Measurements from ENCODE around the gene ERAP2.
"Not testable (repeated sequence)": the region's sequence is repeated elsewhere in the genome, so short reads cannot be mapped to it uniquely, and the experiment has no call there.

The ERAP2 gene

DNA sequence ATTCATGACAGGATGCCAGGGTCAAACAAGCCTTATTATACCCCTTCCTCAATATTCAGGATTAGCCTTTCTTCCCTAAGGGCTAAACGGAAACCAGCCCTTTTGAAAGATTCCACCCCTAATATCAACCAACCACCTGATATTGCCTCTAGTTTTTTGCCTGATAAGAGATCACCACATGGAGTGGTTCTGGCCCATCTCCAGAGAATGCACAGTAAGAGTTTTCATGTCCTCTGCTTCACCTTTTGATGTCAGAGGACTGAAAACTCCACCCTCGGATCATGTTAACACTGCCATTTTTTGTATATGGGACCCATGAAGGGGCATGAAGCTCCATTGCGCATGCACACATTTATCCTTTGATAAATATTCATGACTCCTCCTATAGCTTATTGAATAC is 53.8 kb downstream of the ERAP2 start:
- Histone ChIP-seq H3K27ac (ENCODE audit: low read depth in 2 of 2, low read length in 2 of 2) (no peak overlapping the region), H3K9me3 (ENCODE audit: control insufficient read depth in 2 of 2, low read length in 2 of 2) (no peaks in the 10 kb centered on the region), H3K27me3 (ENCODE audit: control insufficient read depth in 2 of 2, insufficient read depth in 2 of 2, low read length in 2 of 2) (no peaks in the 10 kb centered on the region), H3K9ac (ENCODE audit: low read depth in 1 of 2, low read length in 2 of 2) (no peak overlapping the region), H3K36me3 (ENCODE audit: control insufficient read depth in 2 of 2, insufficient read depth in 2 of 2, low read length in 2 of 2) (no peaks in the 10 kb centered on the region), H3K4me3 (ENCODE audit: low read length in 2 of 2) (no peak overlapping the region), H3K4me1 (ENCODE audit: control insufficient read depth in 2 of 2, insufficient read depth in 2 of 2, low read length in 2 of 2) (peaks cover 12% of the 10 kb centered on the region in 2 donors)

DNA sequence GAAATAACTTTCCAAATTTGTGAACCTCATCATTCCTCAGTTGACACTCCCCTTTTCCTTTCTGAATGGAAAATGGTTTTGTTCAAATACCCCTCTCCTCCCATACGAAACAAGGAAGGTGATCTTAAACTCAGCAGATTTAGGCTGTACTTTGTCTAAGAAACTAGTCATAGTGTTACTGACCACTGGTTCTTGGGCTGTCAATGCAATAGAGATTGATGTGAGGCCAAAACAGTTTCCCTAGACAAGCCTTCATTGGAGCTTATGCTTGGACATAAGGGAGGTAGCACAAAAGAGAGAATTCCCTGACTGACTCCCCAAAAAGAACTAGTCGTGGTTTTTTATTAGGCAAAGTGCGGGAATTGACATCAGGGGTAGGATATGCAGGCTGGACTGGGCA is 54.3 kb downstream of the ERAP2 start:
- Histone ChIP-seq H3K9me3 (ENCODE audit: control insufficient read depth in 2 of 2, low read length in 2 of 2) (no peaks in the 10 kb centered on the region), H3K27me3 (ENCODE audit: control insufficient read depth in 2 of 2, insufficient read depth in 2 of 2, low read length in 2 of 2) (no peaks in the 10 kb centered on the region), H3K27ac (ENCODE audit: low read depth in 2 of 2, low read length in 2 of 2) (no peak overlapping the region), H3K4me1 (ENCODE audit: control insufficient read depth in 2 of 2, insufficient read depth in 2 of 2, low read length in 2 of 2) (peaks cover 12% of the 10 kb centered on the region in 2 donors), H3K4me3 (ENCODE audit: low read length in 2 of 2) (no peak overlapping the region), H3K36me3 (ENCODE audit: control insufficient read depth in 2 of 2, insufficient read depth in 2 of 2, low read length in 2 of 2) (no peaks in the 10 kb centered on the region), H3K9ac (ENCODE audit: low read depth in 1 of 2, low read length in 2 of 2) (no peak overlapping the region)

DNA sequence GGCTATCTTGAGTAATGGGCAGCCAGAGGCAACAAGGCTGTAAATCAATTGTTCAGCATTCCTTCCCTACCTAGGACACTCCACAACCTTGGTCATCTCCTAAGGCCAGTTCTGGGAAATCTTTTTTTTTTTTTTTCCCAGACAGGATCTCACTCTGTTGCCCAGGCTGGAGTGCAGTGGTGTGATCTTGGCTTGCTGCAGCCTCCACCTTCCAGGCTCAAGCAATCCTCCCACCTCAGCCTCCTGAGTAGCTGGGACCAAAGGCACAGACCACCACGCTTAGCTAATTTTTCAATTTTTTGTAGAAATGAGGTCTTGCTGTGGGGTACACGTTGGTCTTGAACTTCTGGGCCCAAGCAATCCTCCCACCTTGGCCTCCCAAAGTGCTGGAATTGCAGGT is 54.7 kb downstream of the ERAP2 start:
- H3K36me3 ChIP-seq (ENCODE audit: control insufficient read depth in 2 of 2, insufficient read depth in 2 of 2, low read length in 2 of 2); H3K9me3 ChIP-seq (ENCODE audit: control insufficient read depth in 2 of 2, low read length in 2 of 2); H3K4me3 ChIP-seq (ENCODE audit: low read length in 2 of 2); H3K9ac ChIP-seq (ENCODE audit: low read depth in 1 of 2, low read length in 2 of 2); H3K27me3 ChIP-seq (ENCODE audit: control insufficient read depth in 2 of 2, insufficient read depth in 2 of 2, low read length in 2 of 2); H3K27ac ChIP-seq (ENCODE audit: low read depth in 2 of 2, low read length in 2 of 2): not testable (repeated sequence)
- H3K4me1 ChIP-seq (ENCODE audit: control insufficient read depth in 2 of 2, insufficient read depth in 2 of 2, low read length in 2 of 2), result peaks cover 12% of the 10 kb centered on the region in 2 donors

DNA sequence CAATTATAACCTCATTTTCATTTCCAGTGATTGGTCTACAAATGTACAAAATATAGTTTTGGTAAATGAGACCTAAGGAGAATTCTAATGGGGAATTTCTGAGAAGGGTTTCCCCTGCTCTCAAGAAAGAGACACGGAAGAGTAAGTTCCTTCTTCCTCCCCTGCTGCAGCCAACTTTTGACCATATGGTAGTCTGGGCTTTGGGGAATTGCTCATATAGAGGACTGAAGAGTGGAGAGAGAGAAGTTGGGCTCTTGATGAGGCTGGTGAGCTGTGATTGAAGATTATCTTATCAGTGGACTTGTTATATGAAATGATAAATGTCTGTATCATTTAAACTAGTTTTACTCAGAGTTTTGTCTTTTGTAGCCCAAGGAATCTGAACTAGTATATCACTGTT is 55.3 kb downstream of the ERAP2 start:
- Histone ChIP-seq H3K27ac (ENCODE audit: low read depth in 2 of 2, low read length in 2 of 2) (no peak overlapping the region), H3K9ac (ENCODE audit: low read depth in 1 of 2, low read length in 2 of 2) (no peak overlapping the region), H3K4me3 (ENCODE audit: low read length in 2 of 2) (no peak overlapping the region)

DNA sequence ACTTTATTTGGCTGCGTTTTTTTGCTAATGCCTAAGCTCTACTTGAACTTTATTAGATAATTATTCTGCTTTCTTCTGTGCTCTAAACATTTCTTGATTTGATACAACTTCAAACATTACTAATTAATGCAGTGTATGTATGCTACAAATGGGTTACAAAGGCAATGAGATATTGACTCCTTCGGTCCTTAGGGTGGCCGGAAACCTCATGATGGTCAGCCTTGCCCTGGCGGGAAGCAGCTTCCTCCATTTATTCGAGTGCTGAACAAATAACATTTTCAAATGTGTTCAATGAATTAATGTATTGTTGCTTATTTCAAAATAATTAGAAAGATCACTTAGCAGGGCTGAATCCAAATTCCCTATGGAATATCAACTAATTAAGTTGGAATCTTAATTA is 55.7 kb downstream of the ERAP2 start:
- Histone ChIP-seq H3K27me3 (ENCODE audit: control insufficient read depth in 2 of 2, insufficient read depth in 2 of 2, low read length in 2 of 2) (no peaks in the 10 kb centered on the region), H3K27ac (ENCODE audit: low read depth in 2 of 2, low read length in 2 of 2) (no peak overlapping the region), H3K4me3 (ENCODE audit: low read length in 2 of 2) (no peak overlapping the region), H3K4me1 (ENCODE audit: control insufficient read depth in 2 of 2, insufficient read depth in 2 of 2, low read length in 2 of 2) (peaks cover 12 to 16% of the 10 kb centered on the region in 2 donors), H3K36me3 (ENCODE audit: control insufficient read depth in 2 of 2, insufficient read depth in 2 of 2, low read length in 2 of 2) (no peaks in the 10 kb centered on the region), H3K9ac (ENCODE audit: low read depth in 1 of 2, low read length in 2 of 2) (no peak overlapping the region), H3K9me3 (ENCODE audit: control insufficient read depth in 2 of 2, low read length in 2 of 2) (no peaks in the 10 kb centered on the region)

More for the DNA sequence above, 55.3 kb downstream of the ERAP2 start:
- Histone ChIP-seq H3K36me3 (ENCODE audit: control insufficient read depth in 2 of 2, insufficient read depth in 2 of 2, low read length in 2 of 2) (no peaks in the 10 kb centered on the region), H3K9me3 (ENCODE audit: control insufficient read depth in 2 of 2, low read length in 2 of 2) (no peaks in the 10 kb centered on the region), H3K27me3 (ENCODE audit: control insufficient read depth in 2 of 2, insufficient read depth in 2 of 2, low read length in 2 of 2) (no peaks in the 10 kb centered on the region), H3K4me1 (ENCODE audit: control insufficient read depth in 2 of 2, insufficient read depth in 2 of 2, low read length in 2 of 2) (peaks cover 12% of the 10 kb centered on the region in 2 donors)

DNA sequence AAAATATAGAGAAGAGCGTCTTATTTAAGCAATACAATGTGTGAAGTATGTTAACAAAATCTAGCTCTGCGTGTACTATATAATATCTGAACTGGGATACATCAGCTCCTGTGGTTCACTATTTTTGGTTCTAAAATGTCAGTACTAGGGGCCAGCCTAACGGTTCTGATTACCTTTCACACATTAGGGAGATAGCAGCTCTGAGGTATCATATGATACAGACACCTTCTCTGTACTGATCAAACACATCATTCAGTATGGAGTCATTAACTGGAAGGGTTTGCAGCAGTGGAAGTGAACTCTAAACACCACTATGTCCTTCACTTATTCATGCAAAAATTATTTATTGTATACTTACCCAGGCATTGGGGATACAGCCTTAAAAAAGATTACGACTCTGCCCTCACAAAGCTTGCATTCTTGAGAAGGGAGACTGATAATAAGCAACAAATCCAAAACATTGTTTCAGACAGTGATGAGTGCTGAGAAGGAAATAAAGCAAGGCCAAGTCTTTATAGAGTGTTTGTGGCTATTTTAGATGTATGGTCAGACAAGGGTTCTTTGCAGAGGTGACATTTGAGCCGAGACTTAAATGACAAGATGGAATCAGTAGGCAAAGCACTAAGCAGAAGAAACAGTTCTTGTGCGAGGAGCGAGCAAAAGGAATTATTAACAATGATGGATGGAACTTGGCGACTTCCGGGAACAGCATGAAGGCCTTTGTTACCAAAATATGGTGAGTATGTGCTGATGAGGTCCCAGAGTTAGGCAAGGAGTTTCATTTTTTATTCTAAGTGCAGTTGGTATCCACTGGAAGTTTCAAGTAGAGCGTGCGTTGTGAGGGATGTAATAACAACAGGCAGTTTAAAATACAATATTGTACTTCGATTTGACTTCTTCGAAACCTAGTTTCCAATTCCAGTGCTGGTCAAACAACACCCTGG is 57.7 kb downstream of the ERAP2 start:
- H3K4me1 ChIP-seq (ENCODE audit: control insufficient read depth in 2 of 2, insufficient read depth in 2 of 2, low read length in 2 of 2), result peaks cover 16 to 28% of the 10 kb centered on the region in 2 donors
- H3K27ac ChIP-seq (ENCODE audit: low read depth in 2 of 2, low read length in 2 of 2), result peak overlapping the region; percentile 98
- peak overlapping the region; percentile 91 to 92 for H3K4me3 ChIP-seq (ENCODE audit: low read length in 2 of 2)
- H3K9ac ChIP-seq (ENCODE audit: low read depth in 1 of 2, low read length in 2 of 2), result peak overlapping the region; percentile 87 to 88
- no peaks in the 10 kb centered on the region for H3K36me3 ChIP-seq (ENCODE audit: control insufficient read depth in 2 of 2, insufficient read depth in 2 of 2, low read length in 2 of 2)
- H3K9me3 ChIP-seq (ENCODE audit: control insufficient read depth in 2 of 2, low read length in 2 of 2), result no peaks in the 10 kb centered on the region
- no peaks in the 10 kb centered on the region for H3K27me3 ChIP-seq (ENCODE audit: control insufficient read depth in 2 of 2, insufficient read depth in 2 of 2, low read length in 2 of 2)

DNA sequence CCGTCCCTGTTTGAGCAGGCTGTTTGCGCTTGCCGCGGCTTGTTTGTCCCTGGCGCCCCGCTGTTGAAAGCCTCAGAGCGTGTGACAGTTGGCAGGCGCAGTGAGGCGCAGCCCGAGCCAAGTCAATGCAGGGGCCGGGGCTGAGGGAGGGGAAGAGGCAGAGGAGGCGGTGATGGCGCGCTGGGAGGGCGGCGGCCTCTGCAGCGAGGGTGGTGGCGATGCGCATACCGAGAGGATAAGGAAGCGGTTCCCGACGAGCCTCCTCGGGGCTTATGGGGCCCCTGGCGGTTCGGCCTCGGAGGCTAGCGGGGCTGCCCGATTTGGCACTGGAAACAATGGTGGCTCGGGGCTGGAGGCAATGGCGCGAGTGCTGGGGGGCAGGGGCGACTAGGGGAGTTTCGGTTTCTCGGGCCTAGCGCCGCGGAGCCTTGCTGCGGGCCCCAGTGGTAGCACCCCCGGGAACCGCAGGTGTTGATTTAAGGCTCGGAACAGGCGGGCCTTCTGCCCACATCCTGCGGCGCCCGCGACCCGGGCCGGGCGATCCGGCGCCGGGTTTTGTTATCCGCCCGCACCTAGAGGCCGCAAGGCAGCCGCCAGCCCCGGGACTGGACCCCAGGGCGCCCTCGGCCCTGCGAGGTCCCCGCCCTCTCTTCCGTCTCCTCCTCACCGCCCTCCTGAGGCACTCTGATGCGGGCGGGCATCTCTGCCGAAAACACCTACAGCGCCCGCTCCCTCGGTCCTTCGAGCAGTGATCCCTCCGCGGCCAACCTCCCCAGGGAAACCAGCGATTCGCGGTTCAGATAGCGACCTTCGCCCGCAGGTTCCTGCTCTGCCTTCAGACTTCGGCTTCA is 58.6 kb downstream of the ERAP2 start:
- H3K9ac ChIP-seq (ENCODE audit: low read depth in 1 of 2, low read length in 2 of 2), result peak overlapping the region; percentile 87 to 88
- no peaks in the 10 kb centered on the region for H3K9me3 ChIP-seq (ENCODE audit: control insufficient read depth in 2 of 2, low read length in 2 of 2)
- peak overlapping the region; percentile 98 for H3K27ac ChIP-seq (ENCODE audit: low read depth in 2 of 2, low read length in 2 of 2)
- H3K4me1 ChIP-seq (ENCODE audit: control insufficient read depth in 2 of 2, insufficient read depth in 2 of 2, low read length in 2 of 2), result peaks cover 16 to 28% of the 10 kb centered on the region in 2 donors
- H3K36me3 ChIP-seq (ENCODE audit: control insufficient read depth in 2 of 2, insufficient read depth in 2 of 2, low read length in 2 of 2), result no peaks in the 10 kb centered on the region
- no peaks in the 10 kb centered on the region for H3K27me3 ChIP-seq (ENCODE audit: control insufficient read depth in 2 of 2, insufficient read depth in 2 of 2, low read length in 2 of 2)
- peak overlapping the region; percentile 91 to 92 for H3K4me3 ChIP-seq (ENCODE audit: low read length in 2 of 2)

DNA sequence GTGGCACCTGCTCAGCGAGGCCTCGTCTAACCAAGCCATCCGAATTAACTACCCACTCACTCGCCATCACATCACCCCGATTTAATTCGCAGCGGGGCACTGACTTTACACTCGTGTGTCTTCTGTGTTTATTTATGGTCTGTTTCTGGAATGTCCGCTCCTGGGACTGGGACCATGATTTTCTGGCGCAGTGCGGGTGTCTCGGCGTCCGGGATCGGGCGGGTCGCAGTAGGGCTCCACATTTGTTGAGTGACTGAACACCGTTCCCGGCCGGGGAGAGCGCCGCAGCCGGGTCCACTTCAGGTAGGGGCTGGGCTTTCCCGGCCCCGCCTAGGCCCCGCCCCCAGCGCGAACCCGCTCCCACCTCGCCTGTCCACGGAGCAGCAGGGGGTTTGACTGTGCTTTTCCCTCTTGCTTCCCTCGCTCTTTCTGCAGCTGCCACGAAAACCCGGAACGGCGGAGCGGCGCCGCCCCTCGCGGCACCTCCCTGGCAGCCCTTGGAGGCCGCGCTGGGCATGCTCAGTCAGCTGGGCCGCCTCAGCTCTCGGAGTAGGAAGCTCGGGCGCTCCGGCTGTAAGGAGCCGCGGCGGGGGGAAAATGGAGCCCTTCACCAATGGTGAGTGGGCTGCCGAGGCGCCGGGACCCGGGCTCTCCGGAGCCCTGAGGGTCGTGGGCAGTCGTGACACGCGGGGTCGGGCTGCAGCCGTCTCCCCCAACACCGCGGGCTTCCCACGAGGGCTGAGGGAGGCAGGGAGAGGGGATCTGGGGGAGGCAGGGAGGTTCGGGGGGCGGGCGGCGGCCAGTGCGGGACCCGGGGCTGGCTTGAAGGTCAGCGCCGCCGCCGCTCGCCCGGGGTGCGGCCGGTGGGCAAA is 59.5 kb downstream of the ERAP2 start, which contains the start of gene LNPEP:
LNPEP (plus strand) TSS at position 522 of the 872 bp plus-strand sequence; CDS start at position 598, 76 bp downstream.
- Histone ChIP-seq H3K4me3 (ENCODE audit: low read length in 2 of 2) (peak within 1 kb of the TSS; percentile 91 to 92), H3K36me3 (ENCODE audit: control insufficient read depth in 2 of 2, insufficient read depth in 2 of 2, low read length in 2 of 2) (no peaks in the 10 kb centered on the region), H3K4me1 (ENCODE audit: control insufficient read depth in 2 of 2, insufficient read depth in 2 of 2, low read length in 2 of 2) (peaks cover 16 to 28% of the 10 kb centered on the region in 2 donors), H3K27me3 (ENCODE audit: control insufficient read depth in 2 of 2, insufficient read depth in 2 of 2, low read length in 2 of 2) (no peaks in the 10 kb centered on the region), H3K9ac (ENCODE audit: low read depth in 1 of 2, low read length in 2 of 2) (peak within 1 kb of the TSS; percentile 87 to 88), H3K27ac (ENCODE audit: low read depth in 2 of 2, low read length in 2 of 2) (peak within 1 kb of the TSS; percentile 98), H3K9me3 (ENCODE audit: control insufficient read depth in 2 of 2, low read length in 2 of 2) (no peaks in the 10 kb centered on the region)

DNA sequence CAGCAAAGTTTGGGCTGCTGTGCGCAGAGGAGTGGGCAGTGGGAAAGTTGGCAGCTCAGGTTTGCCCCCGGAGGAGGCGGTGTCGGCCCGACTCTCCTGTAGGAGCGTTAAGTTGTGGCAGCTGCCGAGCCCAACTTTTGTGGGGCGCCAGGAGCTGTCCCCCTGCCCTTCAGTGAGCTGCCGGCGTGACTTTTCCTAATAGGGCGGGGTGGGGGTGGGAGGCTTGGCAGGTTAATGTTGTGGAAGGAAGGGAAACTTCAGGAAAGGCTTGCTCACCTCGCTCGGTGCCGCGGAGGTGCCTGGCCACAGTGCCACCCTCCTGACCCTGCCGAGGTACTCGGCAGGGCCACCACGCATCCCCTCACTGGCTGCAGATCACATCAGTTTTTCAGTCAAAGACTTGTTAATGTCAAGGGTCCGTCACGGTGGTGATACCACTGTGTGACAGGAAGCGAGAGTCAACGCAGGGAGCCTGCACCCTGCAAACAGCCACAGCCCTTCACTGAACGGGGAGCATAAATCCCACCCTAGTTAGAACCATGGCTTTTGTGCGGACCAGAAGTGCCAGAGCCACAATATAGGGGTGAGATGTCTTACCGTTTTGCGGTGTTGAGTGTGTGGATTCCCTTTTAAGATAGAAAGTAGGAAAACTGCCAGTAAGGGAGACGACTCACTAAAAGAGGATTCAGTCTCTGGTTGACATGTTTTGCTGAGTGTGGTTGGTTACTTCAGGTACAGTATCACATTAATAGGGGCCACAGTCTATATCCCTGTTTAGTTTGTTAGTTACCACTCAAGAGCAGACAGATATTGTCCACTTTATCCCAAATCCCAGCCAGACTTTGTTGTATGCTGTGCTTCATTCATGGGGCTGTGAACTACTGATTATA is 60.4 kb downstream of the ERAP2 start:
- Histone ChIP-seq H3K27me3 (ENCODE audit: control insufficient read depth in 2 of 2, insufficient read depth in 2 of 2, low read length in 2 of 2) (no peaks in the 10 kb centered on the region), H3K9me3 (ENCODE audit: control insufficient read depth in 2 of 2, low read length in 2 of 2) (no peaks in the 10 kb centered on the region), H3K4me1 (ENCODE audit: control insufficient read depth in 2 of 2, insufficient read depth in 2 of 2, low read length in 2 of 2) (peaks cover 16 to 28% of the 10 kb centered on the region in 2 donors)

More for the DNA sequence above, 60.4 kb downstream of the ERAP2 start:
- no peaks in the 10 kb centered on the region for H3K36me3 ChIP-seq (ENCODE audit: control insufficient read depth in 2 of 2, insufficient read depth in 2 of 2, low read length in 2 of 2)
- peak overlapping the region; percentile 91 to 92 for H3K4me3 ChIP-seq (ENCODE audit: low read length in 2 of 2)
- H3K9ac ChIP-seq (ENCODE audit: low read depth in 1 of 2, low read length in 2 of 2), result peak overlapping the region; percentile 71 to 88
- peak overlapping the region; percentile 98 for H3K27ac ChIP-seq (ENCODE audit: low read depth in 2 of 2, low read length in 2 of 2)
